Fibroblast of lung (primary cell): ENCODE measurements around the gene PF4V1. TPM values are rescaled to one million over a fixed set of nuclear protein-coding genes. Genes with fewer than 3 reads are reported as not detected.
A peak's percentile ranks its signal among the peaks of the same experiment; 100 is the strongest.

Experiments used
- DNase-seq, 2 donors: peaks; one replicate each; pipeline versions ENCODE4 v3.0.0 to v3.0.0-alpha.2; 2010; ENCODE audit warnings: low read depth in 2 of 2
- H2AFZ ChIP-seq: 2 replicates; pipeline ENCODE4 v1.5.1; 2012; ENCODE audit warnings: low read length, control low read depth, inconsistent platforms
- H3K27ac ChIP-seq: 2 replicates; pipeline ENCODE4 v1.5.1; 2011; ENCODE audit warnings: low read length, control low read depth; ENCODE audit not compliant: insufficient read depth
- H3K27me3 ChIP-seq: 2 replicates; pipeline ENCODE4 v1.5.1; 2011; ENCODE audit warnings: mild to moderate bottlenecking, low read length; ENCODE audit not compliant: control insufficient read depth, insufficient read depth
- H3K36me3 ChIP-seq: 2 replicates; pipeline ENCODE4 v1.5.1; 2011; ENCODE audit warnings: low read length; ENCODE audit not compliant: control insufficient read depth, insufficient read depth
- H3K4me1 ChIP-seq: 2 replicates; pipeline ENCODE4 v1.5.1; 2011; ENCODE audit warnings: low read length; ENCODE audit not compliant: control insufficient read depth, insufficient read depth; ENCODE audit errors: extremely low read depth
- H3K4me2 ChIP-seq: 2 replicates; pipeline ENCODE4 v1.5.1; 2011; ENCODE audit warnings: low read length, control low read depth; ENCODE audit not compliant: insufficient read depth; ENCODE audit errors: extremely low read depth
- H3K4me3 ChIP-seq, 4 experiments: fragments of 200-600 bp in 1 of 4; sonication (generic) in 1 of 4; replicated peaks in 1 of 4; 2 replicates each; pipeline ENCODE4 v1.5.1; 2011 to 2016; ENCODE audit warnings: low read length in 4 of 4, low read depth in 3 of 4, mild to moderate bottlenecking in 3 of 4, control low read depth in 2 of 4, inconsistent platforms in 1 of 4, mixed read lengths in 1 of 4; ENCODE audit not compliant: insufficient read depth in 1 of 4; ENCODE audit errors: control extremely low read depth in 1 of 4
- H3K79me2 ChIP-seq: 2 replicates; pipeline ENCODE4 v1.5.1; 2012; ENCODE audit warnings: mild to moderate bottlenecking, low read length, inconsistent platforms; ENCODE audit not compliant: control insufficient read depth, insufficient read depth
- H3K9ac ChIP-seq: 2 replicates; pipeline ENCODE4 v1.5.1; 2011; ENCODE audit warnings: mild to moderate bottlenecking, low read length, control low read depth; ENCODE audit not compliant: insufficient read depth
- H3K9me3 ChIP-seq: 2 replicates; pipeline ENCODE4 v1.5.1; 2012; ENCODE audit warnings: low read depth, low read length; ENCODE audit not compliant: control insufficient read depth, insufficient read depth
- H4K20me1 ChIP-seq: 2 replicates; pipeline ENCODE4 v1.5.1; 2011; ENCODE audit warnings: low read length; ENCODE audit not compliant: control insufficient read depth, insufficient read depth; ENCODE audit errors: extremely low read depth
- EZH2 ChIP-seq: IDR thresholded peaks from 2 replicates; pipeline ENCODE4 v1.5.1; 2012; ENCODE audit warnings: low read length, control low read depth, mild to moderate bottlenecking; ENCODE audit errors: missing control alignments
- polyA plus RNA-seq, 2 donors: library from polyadenylated mRNA; depleted of rRNA in 1 of 2; stranded (reverse) in 1 of 2; unstranded in 1 of 2; fragments of >200 nt; gene quantifications; 2 replicates each; pipeline ENCODE4 v1.2.1, GENCODE V29; 2011 to 2012; ENCODE audit warnings: missing spikeins in 1 of 2
- total RNA-seq: library from RNA; depleted of rRNA; stranded (reverse); fragments of >200 nt; gene quantifications from 2 replicates; pipeline ENCODE4 v1.2.1, GENCODE V29; 2014
- TF ChIP-seq, protein P1 (sequence below), 2 donors: IDR thresholded peaks in 1 of 2; conservative IDR thresholded peaks in 1 of 2; 1 replicate in 1 of 2; 2 replicates in 1 of 2; pipeline ENCODE4 v1.5.1; 2011 to 2012; ENCODE audit warnings: low read length in 2 of 2, control low read depth in 1 of 2, inconsistent platforms in 1 of 2, low read depth in 1 of 2, mild to moderate bottlenecking in 1 of 2

The PF4V1 gene
- total and polyA plus RNA-seq, 2 donors (not counting 1 experiment from before 2014, with no cell fraction given) = not detected

DNA sequence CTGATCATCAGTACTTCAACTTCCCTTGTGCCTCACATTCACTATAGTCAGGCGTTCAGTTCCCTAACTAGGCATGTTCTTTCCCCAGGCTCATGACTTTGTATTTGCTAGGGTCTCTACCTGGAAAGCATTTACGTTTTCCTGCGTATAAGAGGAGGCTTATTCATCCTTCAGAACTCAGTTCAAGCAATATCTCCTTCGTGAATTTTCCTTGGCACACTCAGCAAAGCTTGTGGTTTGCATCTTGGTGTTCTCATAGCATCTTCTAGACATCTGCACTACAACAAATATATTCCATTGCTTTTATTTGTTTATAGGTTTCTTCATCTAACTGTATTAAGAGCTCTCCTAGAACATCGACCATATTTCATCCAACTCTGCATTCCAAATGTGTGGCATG is 14.0 kb upstream of the PF4V1 start:
- no peaks in the 10 kb centered on the region for H3K36me3 ChIP-seq
- no peak overlapping the region for H3K4me2 ChIP-seq

DNA sequence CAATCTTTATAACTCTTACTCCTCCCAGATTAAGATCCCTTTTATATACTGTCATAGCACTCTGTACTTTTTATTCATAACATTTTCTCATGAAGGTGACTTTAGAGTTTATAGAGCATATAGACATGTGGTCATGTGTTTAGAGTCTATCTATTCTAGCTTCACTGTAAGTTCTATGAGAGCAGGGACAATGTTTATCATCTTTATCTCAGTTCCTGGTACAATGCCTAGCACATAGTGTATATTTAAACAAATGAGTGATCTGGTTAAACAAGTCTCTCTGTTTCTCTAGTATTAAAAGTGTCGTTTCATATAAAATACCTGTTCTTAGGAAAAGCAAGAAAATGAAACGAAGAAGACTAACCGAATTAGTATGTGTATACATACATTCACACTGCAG is 13.4 kb upstream of the PF4V1 start:
- no peak overlapping the region for H2AFZ ChIP-seq
- TF ChIP-seq EZH2 = no peak
- TF ChIP-seq, protein P1, sequence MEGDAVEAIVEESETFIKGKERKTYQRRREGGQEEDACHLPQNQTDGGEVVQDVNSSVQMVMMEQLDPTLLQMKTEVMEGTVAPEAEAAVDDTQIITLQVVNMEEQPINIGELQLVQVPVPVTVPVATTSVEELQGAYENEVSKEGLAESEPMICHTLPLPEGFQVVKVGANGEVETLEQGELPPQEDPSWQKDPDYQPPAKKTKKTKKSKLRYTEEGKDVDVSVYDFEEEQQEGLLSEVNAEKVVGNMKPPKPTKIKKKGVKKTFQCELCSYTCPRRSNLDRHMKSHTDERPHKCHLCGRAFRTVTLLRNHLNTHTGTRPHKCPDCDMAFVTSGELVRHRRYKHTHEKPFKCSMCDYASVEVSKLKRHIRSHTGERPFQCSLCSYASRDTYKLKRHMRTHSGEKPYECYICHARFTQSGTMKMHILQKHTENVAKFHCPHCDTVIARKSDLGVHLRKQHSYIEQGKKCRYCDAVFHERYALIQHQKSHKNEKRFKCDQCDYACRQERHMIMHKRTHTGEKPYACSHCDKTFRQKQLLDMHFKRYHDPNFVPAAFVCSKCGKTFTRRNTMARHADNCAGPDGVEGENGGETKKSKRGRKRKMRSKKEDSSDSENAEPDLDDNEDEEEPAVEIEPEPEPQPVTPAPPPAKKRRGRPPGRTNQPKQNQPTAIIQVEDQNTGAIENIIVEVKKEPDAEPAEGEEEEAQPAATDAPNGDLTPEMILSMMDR (conservative IDR thresholded peaks at IDR 0.05 in 1 of 2, IDR thresholded peaks at IDR 0.05 in 1 of 2; ENCODE audit: low read depth in 1 of 2, low read length in 2 of 2) = no peak
- no peak overlapping the region for H3K9ac ChIP-seq

More for the DNA sequence above, 14.0 kb upstream of the PF4V1 start:
- no peaks in the 10 kb centered on the region for H3K9me3 ChIP-seq
- H3K27ac ChIP-seq = no peak overlapping the region
- peaks cover 8% of the 10 kb centered on the region for H3K4me1 ChIP-seq
- TF ChIP-seq, protein P1 (conservative IDR thresholded peaks at IDR 0.05 in 1 of 2, IDR thresholded peaks at IDR 0.05 in 1 of 2; ENCODE audit: low read depth in 1 of 2, low read length in 2 of 2) = no peak
- TF ChIP-seq EZH2 = no peak
- DNase-seq = no peak
- H3K27me3 ChIP-seq = no peaks in the 10 kb centered on the region
- no peak overlapping the region for H3K4me3 ChIP-seq
- no peaks in the 10 kb centered on the region for H4K20me1 ChIP-seq
- H3K9ac ChIP-seq = no peak overlapping the region
- no peak overlapping the region for H2AFZ ChIP-seq
- H3K79me2 ChIP-seq = no peaks in the 10 kb centered on the region

DNA sequence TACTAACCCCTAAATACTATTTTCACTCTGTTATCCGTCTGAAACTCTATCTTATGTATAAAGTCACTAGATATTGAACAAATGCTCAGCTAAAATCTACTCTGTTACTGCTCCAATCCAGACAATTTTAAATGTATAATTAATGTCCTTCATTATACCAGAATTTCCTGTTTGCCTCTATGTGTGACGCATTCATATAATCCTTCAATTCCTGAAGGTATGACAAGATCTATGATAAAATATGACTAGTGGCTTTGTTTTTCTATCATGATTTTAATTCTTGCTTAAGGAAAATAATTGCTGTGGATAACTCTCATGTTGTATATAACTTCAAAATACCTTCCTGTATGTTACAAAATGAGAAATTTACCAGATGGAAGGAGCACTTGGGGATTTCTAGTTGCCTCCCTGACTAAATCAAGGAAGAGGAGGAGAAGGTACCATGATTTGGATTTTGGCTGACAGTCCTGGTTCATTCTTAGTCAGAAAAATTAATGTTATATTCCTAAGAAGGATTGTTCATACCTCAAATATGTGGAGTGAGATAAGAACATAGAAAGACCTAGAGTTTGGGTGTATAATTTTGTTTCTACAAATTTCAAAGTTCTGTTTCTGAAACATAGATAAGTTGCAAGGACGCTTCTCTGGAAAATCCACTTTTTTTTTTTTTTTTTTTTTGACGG is 11.7 kb upstream of the PF4V1 start:
- H3K9ac ChIP-seq = no peak overlapping the region
- TF ChIP-seq EZH2 = no peak
- TF ChIP-seq, protein P1 (conservative IDR thresholded peaks at IDR 0.05 in 1 of 2, IDR thresholded peaks at IDR 0.05 in 1 of 2; ENCODE audit: low read depth in 1 of 2, low read length in 2 of 2) = no peak
- peak in 1 of 2 donors; percentile 65 for DNase-seq
- H3K27me3 ChIP-seq = no peaks in the 10 kb centered on the region
- no peaks in the 10 kb centered on the region for H3K36me3 ChIP-seq
- peaks cover 9% of the 10 kb centered on the region for H3K4me1 ChIP-seq
- no peak overlapping the region for H3K4me3 ChIP-seq
- no peaks in the 10 kb centered on the region for H4K20me1 ChIP-seq
- H3K4me2 ChIP-seq = no peak overlapping the region
- no peak overlapping the region for H3K27ac ChIP-seq
- H3K79me2 ChIP-seq = no peaks in the 10 kb centered on the region
- no peak overlapping the region for H2AFZ ChIP-seq
- no peaks in the 10 kb centered on the region for H3K9me3 ChIP-seq

More for the DNA sequence above, 13.4 kb upstream of the PF4V1 start:
- no peak overlapping the region for H3K4me3 ChIP-seq
- no peaks in the 10 kb centered on the region for H3K36me3 ChIP-seq
- no peaks in the 10 kb centered on the region for H3K27me3 ChIP-seq
- H3K27ac ChIP-seq = no peak overlapping the region
- no peaks in the 10 kb centered on the region for H3K79me2 ChIP-seq
- peaks cover 9% of the 10 kb centered on the region for H3K4me1 ChIP-seq
- H3K4me2 ChIP-seq = no peak overlapping the region
- no peaks in the 10 kb centered on the region for H3K9me3 ChIP-seq
- no peak for DNase-seq
- H4K20me1 ChIP-seq = no peaks in the 10 kb centered on the region
